Esophagus squamous epithelium (tissue), 5 donors: Measurements from ENCODE around the gene RGS17. TPM values are rescaled to one million over a fixed set of nuclear protein-coding genes. Genes with fewer than 3 reads are reported as not detected.

ENCODE experiments used
- DNase-seq: peaks from one replicate; lab custom pipeline; 2025; lab: John Stamatoyannopoulos, UW
- H3K27ac ChIP-seq, 4 donors: fragments of 200-600 bp; sonication (generic); one replicate each; pipeline ENCODE4 v1.5.1; 2016 to 2019; ENCODE audit warnings: mild to moderate bottlenecking in 1 of 4
- H3K27me3 ChIP-seq, 4 donors: fragments of 200-600 bp; sonication (generic); 1 replicate in 3 of 4; 2 replicates in 1 of 4; pipeline versions ENCODE4 v1.5.1 to v1.6.0; 2017 to 2021; ENCODE audit warnings: antibody characterized with exemption in 1 of 4
- H3K36me3 ChIP-seq, 3 donors: fragments of 200-600 bp; sonication (generic); one replicate each; pipeline ENCODE4 v1.5.1; 2016 to 2019
- H3K4me1 ChIP-seq, 3 donors: fragments of 200-600 bp; sonication (generic); one replicate each; pipeline ENCODE4 v1.5.1; 2017 to 2019
- H3K4me3 ChIP-seq, 4 donors: fragments of 200-600 bp; sonication (generic); 1 replicate in 3 of 4; 2 replicates in 1 of 4; pipeline ENCODE4 v1.5.1; 2016 to 2019; ENCODE audit warnings: mild to moderate bottlenecking in 2 of 4, moderate library complexity in 1 of 4
- H3K9me3 ChIP-seq, 3 donors: fragments of 200-600 bp; sonication (generic); one replicate each; pipeline ENCODE4 v1.5.1; 2016 to 2019
- POLR2A ChIP-seq, 4 donors: fragments of 450-650 bp; IDR thresholded peaks; one replicate each; pipeline ENCODE4 v1.6.1; 2017; ENCODE audit warnings: antibody characterized with exemption in 4 of 4, mild to moderate bottlenecking in 4 of 4, moderate library complexity in 3 of 4
- WGBS, 2 donors: methylation state at CpG; one replicate each; pipeline ENCODE4 v1.1.5; 2018; 5-methylcytosine and 5-hydroxymethylcytosine counted together
- intact Hi-C: fragments of 100-400 bp; cut with DNase I; formaldehyde crosslinking; loops from one replicate; pipeline ENCODE4 v1.15.0; 2022
- small RNA-seq, 4 donors: library from RNA; depleted of rRNA; stranded (forward); fragments of <200 nt; gene quantifications; one replicate each; pipeline ENCODE3, GENCODE V24; 2016
- total RNA-seq, 4 donors: library from RNA; depleted of rRNA; stranded (reverse); fragments of >200 nt; gene quantifications; one replicate each; pipeline ENCODE4 v1.1.0, GENCODE V29; 2016
- TF ChIP-seq, protein P1 (sequence below), 6 experiments: fragments of 450-650 bp in 4 of 6; fragments of 200-600 bp in 2 of 6; sonication (generic) in 2 of 6; IDR thresholded peaks; one replicate each; pipeline ENCODE4 v1.5.1; 2016 to 2019; ENCODE audit warnings: antibody characterized with exemption in 6 of 6, mild to moderate bottlenecking in 4 of 6, moderate library complexity in 4 of 6
- donor health status: DM: yes; HTN: yes; CAD: no.

RGS17 gene
- total RNA-seq, 4 donors from 2014 or later, result 0.19 to 1.8 (median 0.48) TPM

DNA sequence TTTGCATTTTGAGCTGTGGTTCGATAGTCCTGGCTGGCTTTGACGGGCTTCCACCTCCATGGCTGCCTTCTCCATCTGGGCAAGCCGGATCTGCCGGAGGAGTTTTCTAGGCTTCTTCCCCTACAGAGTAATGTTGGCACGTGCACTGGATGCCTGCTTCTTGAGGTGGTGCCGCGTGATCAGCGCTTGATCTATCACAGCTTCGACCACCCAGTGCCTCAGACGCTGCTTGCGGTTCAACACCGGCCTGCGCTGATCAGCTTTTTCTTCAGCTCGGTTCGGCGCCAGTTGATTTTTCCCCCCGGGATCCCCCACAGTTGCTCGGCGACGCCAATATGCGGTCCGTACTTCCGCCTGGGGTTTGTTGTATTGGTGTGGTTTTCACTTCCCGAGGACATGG, 171.7 kb downstream of the RGS17 start:
- 92 to 93% methylated on average over 18 to 24 of the region's 24 CpGs for WGBS, 2 donors
- no peak for TF ChIP-seq POLR2A (IDR thresholded peaks at IDR 0.05)
- TF ChIP-seq, protein P1, sequence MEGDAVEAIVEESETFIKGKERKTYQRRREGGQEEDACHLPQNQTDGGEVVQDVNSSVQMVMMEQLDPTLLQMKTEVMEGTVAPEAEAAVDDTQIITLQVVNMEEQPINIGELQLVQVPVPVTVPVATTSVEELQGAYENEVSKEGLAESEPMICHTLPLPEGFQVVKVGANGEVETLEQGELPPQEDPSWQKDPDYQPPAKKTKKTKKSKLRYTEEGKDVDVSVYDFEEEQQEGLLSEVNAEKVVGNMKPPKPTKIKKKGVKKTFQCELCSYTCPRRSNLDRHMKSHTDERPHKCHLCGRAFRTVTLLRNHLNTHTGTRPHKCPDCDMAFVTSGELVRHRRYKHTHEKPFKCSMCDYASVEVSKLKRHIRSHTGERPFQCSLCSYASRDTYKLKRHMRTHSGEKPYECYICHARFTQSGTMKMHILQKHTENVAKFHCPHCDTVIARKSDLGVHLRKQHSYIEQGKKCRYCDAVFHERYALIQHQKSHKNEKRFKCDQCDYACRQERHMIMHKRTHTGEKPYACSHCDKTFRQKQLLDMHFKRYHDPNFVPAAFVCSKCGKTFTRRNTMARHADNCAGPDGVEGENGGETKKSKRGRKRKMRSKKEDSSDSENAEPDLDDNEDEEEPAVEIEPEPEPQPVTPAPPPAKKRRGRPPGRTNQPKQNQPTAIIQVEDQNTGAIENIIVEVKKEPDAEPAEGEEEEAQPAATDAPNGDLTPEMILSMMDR (IDR thresholded peaks at IDR 0.05), result no peak
- Histone ChIP-seq H3K9me3 (no peaks in the 10 kb centered on the region), H3K4me1 (no peaks in the 10 kb centered on the region), H3K4me3 (no peak overlapping the region), H3K27me3 (peaks cover 0 to 7% (median 0%) of the 10 kb centered on the region in 4 donors), H3K27ac (no peak overlapping the region), H3K36me3 (no peaks in the 10 kb centered on the region)
- no peak for DNase-seq
- intact Hi-C loops, result loop anchor here (10.0 kb wide), 1 partner anchor 55 kb away; no protein-coding TSS in a partner anchor

DNA sequence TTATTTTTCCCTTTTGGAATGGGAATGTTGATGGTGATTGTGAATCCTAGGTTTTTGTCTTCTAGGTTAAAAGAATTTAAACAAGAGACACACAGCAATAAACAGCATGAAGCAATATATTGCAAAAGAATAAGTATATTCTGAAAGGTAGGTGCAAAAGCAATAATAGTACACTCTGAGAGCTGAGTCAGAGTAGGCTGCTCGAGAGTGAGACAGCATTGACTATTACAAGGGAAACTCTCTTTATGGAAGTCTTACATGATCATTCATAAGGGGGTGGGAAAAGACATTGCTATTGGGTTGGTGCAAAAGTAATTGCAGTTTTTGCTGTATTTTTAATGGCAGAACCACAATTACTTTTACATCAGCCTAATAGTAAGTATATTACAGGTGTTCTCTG, 173.3 kb downstream of the RGS17 start:
- H3K4me1 ChIP-seq, result no peaks in the 10 kb centered on the region
- no peaks in the 10 kb centered on the region for H3K9me3 ChIP-seq
- WGBS, 2 donors, result 61 to 65% methylated on average over 1 of the region's 1 CpG
- H3K36me3 ChIP-seq, result no peaks in the 10 kb centered on the region
- no peak for DNase-seq
- H3K27me3 ChIP-seq, result peaks cover 0 to 7% (median 0%) of the 10 kb centered on the region in 4 donors
- H3K4me3 ChIP-seq, result no peak overlapping the region
- intact Hi-C loops, result loop anchor here (10.0 kb wide), 1 partner anchor 57 kb away; no protein-coding TSS in a partner anchor
- TF ChIP-seq POLR2A (IDR thresholded peaks at IDR 0.05), result no peak
- TF ChIP-seq, protein P1 (IDR thresholded peaks at IDR 0.05), result no peak
- H3K27ac ChIP-seq, result no peak overlapping the region

Small RNA genes lying within 50 kb of the gene (small RNA-seq; reads per million reads assigned to genes)
- gene AL080276.1 (0 reads per million in 4 donors), gene RNA5SP224 (0 reads per million in 4 donors)

Other genes starting within 250 kb of the RGS17 start
- 1 to 10 TPM; 2.7 to 9.4 (median 7.3) TPM for gene FBXO5, start 148.2 kb downstream of the RGS17 start, total RNA-seq
- gene MTRF1L, start 128.6 kb downstream of the RGS17 start, total RNA-seq, result 10 to 100 TPM in 3 of 4 donors, 1 to 10 TPM in 1; 7.3 to 16.2 (median 14.4) TPM